Right lobe of liver (tissue), 4 donors: ENCODE data around the gene FCRL1.

ENCODE experiments used
- CTCF ChIP-seq, 4 donors: fragments of 200-600 bp in 3 of 4; fragments of 450-650 bp in 1 of 4; IDR thresholded peaks; one replicate each; pipeline versions ENCODE4 v1.5.1 to v1.8.0; 2016 to 2022; ENCODE audit warnings: antibody characterized with exemption in 4 of 4, mild to moderate bottlenecking in 2 of 4
- POLR2A ChIP-seq: fragments of 450-650 bp; IDR thresholded peaks from one replicate; pipeline ENCODE4 v1.6.1; 2017; ENCODE audit warnings: antibody characterized with exemption, mild to moderate bottlenecking
- donor health status: DM: no; HTN: no; CAD: no.
- donor health status: DM: no; HTN: no; CAD: no.
- donor health status: DM: no; HTN: yes; CAD: no.

DNA sequence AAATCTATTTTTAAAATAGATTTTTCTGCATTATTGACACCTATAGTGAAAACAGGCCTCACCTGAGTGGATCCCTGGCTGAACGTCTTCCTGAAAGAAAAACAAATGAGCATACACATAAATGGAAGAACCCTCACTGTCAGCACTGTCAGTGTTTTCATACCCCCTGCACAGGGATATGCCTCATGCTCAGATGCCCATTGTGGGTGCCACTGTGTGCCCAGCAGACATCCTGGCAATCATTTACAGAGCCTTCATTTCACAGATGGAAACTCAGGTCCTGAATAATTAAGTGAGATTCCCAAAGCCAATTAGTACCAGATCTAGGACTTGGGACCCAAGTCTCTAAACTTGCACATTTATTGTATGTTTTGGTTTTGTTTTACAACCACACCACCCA is 19.9 kb downstream of the FCRL1 start:
- TF ChIP-seq CTCF (IDR thresholded peaks at IDR 0.05) (no peak), POLR2A (no peak)
